Left ventricle myocardium inferior (tissue), 1 donor: Measurements from ENCODE around the gene KAZN. TPM values are rescaled to one million over a fixed set of nuclear protein-coding genes. Genes with fewer than 3 reads are reported as not detected.

Experiments used
- DNase-seq: peaks from one replicate; pipeline ENCODE4 v3.0.0-alpha.2; 2020
- H3K27ac ChIP-seq: fragments of 200-600 bp; replicated peaks from 2 replicates; pipeline ENCODE4 v1.8.0; 2021
- H3K27me3 ChIP-seq: fragments of 200-600 bp; 2 replicates; pipeline ENCODE4 v1.8.0; 2021; ENCODE audit warnings: low read depth
- H3K36me3 ChIP-seq: fragments of 200-600 bp; 2 replicates; pipeline ENCODE4 v1.8.0; 2021
- H3K4me1 ChIP-seq: fragments of 200-600 bp; 2 replicates; pipeline ENCODE4 v1.8.0; 2021
- H3K4me3 ChIP-seq: fragments of 200-600 bp; 2 replicates; pipeline ENCODE4 v1.8.0; 2021; ENCODE audit warnings: mild to moderate bottlenecking, moderate library complexity
- H3K9me3 ChIP-seq: fragments of 200-600 bp; replicated peaks from 2 replicates; pipeline ENCODE4 v1.8.0; 2021
- CTCF ChIP-seq: fragments of 200-600 bp; IDR thresholded peaks from 2 replicates; pipeline ENCODE4 v1.8.0; 2021; ENCODE audit warnings: antibody characterized with exemption, mild to moderate bottlenecking, borderline replicate concordance
- intact Hi-C: fragments of 100-400 bp; cut with micrococcal nuclease; formaldehyde crosslinking; loops from one replicate; pipeline ENCODE4 v1.11.0; 2022
- total RNA-seq: library from RNA; stranded (reverse); fragmentation: NEBNext Ultra II Directional; extraction: Animal tissue kit (Norgen Biotek cat#: 25700); gene quantifications from one replicate; pipeline ENCODE4 v1.2.1, GENCODE V29; 2021
- donor health status: DM: no; HTN: yes; CAD: no; lungs with severe emphysema.

Gene KAZN
- total RNA-seq, 1 donor from 2014 or later, result 2.2 TPM

DNA sequence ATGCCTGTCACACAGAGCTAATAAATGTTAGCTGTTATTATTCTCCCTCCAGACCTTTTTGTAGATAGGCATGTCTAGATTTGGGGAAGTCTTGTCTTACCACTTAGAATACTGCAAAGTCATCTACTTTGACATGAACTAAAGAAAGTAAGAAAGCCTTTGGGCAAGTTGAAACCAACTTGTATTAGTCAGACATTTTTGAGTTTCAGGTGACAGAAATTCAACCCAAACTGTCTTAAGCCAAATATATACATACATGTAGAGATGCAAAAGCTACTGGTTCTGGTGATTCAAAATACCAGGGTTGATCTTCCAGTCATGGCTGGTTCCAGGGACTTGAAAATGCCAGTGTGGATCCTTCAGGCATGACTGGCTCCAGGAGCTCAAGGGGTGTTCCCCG, 278.3 kb downstream of the KAZN start:
- no peak for TF ChIP-seq CTCF
- H3K27ac ChIP-seq, result no peak overlapping the region
- H3K4me1 ChIP-seq, result no peaks in the 10 kb centered on the region
- no peaks in the 10 kb centered on the region for H3K36me3 ChIP-seq
- no peak overlapping the region for H3K4me3 ChIP-seq
- H3K27me3 ChIP-seq, result peaks cover 65% of the 10 kb centered on the region
- H3K9me3 ChIP-seq, result no peaks in the 10 kb centered on the region
- no peak for DNase-seq
- intact Hi-C loops, result no loop called here

DNA sequence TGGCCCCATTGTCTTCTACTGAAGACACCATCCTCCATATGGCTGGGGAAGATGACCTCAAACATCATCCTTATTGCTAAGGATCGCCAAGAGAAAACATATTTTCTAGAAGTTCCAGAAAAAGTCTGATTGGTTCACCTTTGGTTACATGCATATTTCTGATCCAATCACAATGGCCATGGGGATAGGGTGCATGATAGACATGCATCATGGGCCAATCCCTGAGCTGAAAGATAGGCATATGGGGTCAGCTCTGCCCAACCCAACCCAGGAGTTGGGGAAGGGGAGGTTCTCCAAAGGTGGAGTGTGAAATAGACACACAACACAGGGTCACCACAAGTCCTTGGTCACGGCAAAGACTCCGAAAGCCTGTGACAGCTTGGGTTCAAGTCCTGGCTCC, 278.7 kb downstream of the KAZN start:
- Histone ChIP-seq H3K4me1 (no peaks in the 10 kb centered on the region), H3K27me3 (peaks cover 70% of the 10 kb centered on the region), H3K36me3 (no peaks in the 10 kb centered on the region), H3K9me3 (no peaks in the 10 kb centered on the region), H3K4me3 (no peak overlapping the region), H3K27ac (no peak overlapping the region)
- intact Hi-C loops, result no loop called here
- DNase-seq, result no peak
- TF ChIP-seq CTCF, result no peak

- peaks cover 74% of the 10 kb centered on the region for H3K27me3 ChIP-seq
- H3K4me3 ChIP-seq, result no peak overlapping the region
- no peaks in the 10 kb centered on the region for H3K9me3 ChIP-seq
- no peaks in the 10 kb centered on the region for H3K36me3 ChIP-seq
- H3K27ac ChIP-seq, result no peak overlapping the region
- H3K4me1 ChIP-seq, result no peaks in the 10 kb centered on the region
- no peak for DNase-seq
- intact Hi-C loops, result no loop called here
- TF ChIP-seq CTCF, result no peak
Observed at GRCh38 chr1:14878124-14878523, 279.6 kb downstream of the KAZN start.

GRCh38 chr1:14878951-14879350, 280.5 kb downstream of the KAZN start:
- Histone ChIP-seq H3K27ac (no peak overlapping the region), H3K4me3 (no peak overlapping the region), H3K27me3 (peaks cover 73% of the 10 kb centered on the region), H3K4me1 (no peaks in the 10 kb centered on the region), H3K9me3 (no peaks in the 10 kb centered on the region), H3K36me3 (no peaks in the 10 kb centered on the region)
- no peak for DNase-seq
- intact Hi-C loops, result no loop called here
- no peak for TF ChIP-seq CTCF

- Histone ChIP-seq H3K4me3 (no peak overlapping the region), H3K27me3 (peaks cover 60% of the 10 kb centered on the region), H3K36me3 (no peaks in the 10 kb centered on the region), H3K27ac (no peak overlapping the region), H3K4me1 (no peaks in the 10 kb centered on the region), H3K9me3 (no peaks in the 10 kb centered on the region)
- DNase-seq, result no peak
- TF ChIP-seq CTCF, result no peak
- intact Hi-C loops, result no loop called here
Observed at GRCh38 chr1:14880456-14881316, 282.2 kb downstream of the KAZN start.
